ENCODE data around the gene FAM107B. TPM values are rescaled to one million over a fixed set of nuclear protein-coding genes. Genes with fewer than 3 reads are reported as not detected.

Gene FAM107B
- total RNA-seq, 1 experiment from 2014 or later, result 41.6 TPM

DNA sequence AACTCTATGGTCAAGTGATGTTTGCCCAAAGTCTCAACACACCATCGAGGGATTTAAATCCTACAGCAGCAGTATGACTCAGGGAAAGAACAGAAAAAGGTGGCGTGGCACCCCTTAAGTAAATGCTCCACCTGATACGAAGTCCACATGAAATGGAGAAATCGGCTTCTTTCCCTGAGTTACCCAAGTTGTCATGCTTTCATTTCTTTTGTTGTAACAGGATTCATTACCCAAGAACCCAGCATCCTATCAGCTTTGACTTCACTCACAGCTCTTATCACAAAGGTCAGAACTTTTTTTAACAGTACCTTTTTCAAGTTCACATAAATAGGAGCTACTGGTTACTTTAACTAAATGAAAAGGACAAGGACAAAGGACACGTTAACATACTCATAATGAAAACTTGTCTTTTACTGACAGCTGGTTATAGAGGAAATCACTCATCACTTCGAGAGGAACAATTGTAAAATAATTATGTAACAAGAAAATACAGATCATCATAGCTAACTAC lies 224.2 kb downstream of the FAM107B start:
- H4K20me1 ChIP-seq (ENCODE audit: insufficient read depth), result no peaks in the 10 kb centered on the region
- peaks cover 13 to 31% of the 10 kb centered on the region in 2 experiments for H3K4me1 ChIP-seq (ENCODE audit: control insufficient read depth in 1 of 2, insufficient read depth in 2 of 2, low read length in 2 of 2)
- TF ChIP-seq YY1 (IDR thresholded peaks at IDR 0.05; ENCODE audit: extremely low read depth, insufficient replicate concordance, low read depth, low read length) (no peak), CEBPB (IDR thresholded peaks at IDR 0.05; ENCODE audit: low read depth) (no peak), EGR1 (IDR thresholded peaks at IDR 0.05; ENCODE audit: low read depth) (no peak)
- no peak overlapping the region for H3K27ac ChIP-seq (ENCODE audit: low read depth, low read length)
- H3K36me3 ChIP-seq (ENCODE audit: control insufficient read depth in 1 of 2, insufficient read depth in 2 of 2, low read length in 2 of 2), result no peaks in the 10 kb centered on the region
- no peak for ATAC-seq
- no peaks in the 10 kb centered on the region for H3K9me2 ChIP-seq (ENCODE audit: insufficient read depth)
- H3K4me2 ChIP-seq (ENCODE audit: low read length), result no peak overlapping the region
- no peaks in the 10 kb centered on the region for H3K27me3 ChIP-seq (ENCODE audit: insufficient read depth, low read length)
- DNase-seq (ENCODE audit: low read depth, low spot score), result no peak
- H2AFZ ChIP-seq (ENCODE audit: low read depth, low read length, poor library complexity, severe bottlenecking), result no peak overlapping the region
- CTCF ChIA-PET, result no interaction called here
- no TSS peak for BruUV-seq (replicated peaks)
- no peaks in the 10 kb centered on the region for H3K9me3 ChIP-seq (ENCODE audit: control insufficient read depth in 1 of 2, insufficient read depth in 1 of 2, low read depth in 1 of 2, low read length in 2 of 2)
- no peak overlapping the region for H3K4me3 ChIP-seq (replicated peaks in 1 of 2; ENCODE audit: low read depth in 1 of 2, low read length in 2 of 2)
- no peak overlapping the region for H3K9ac ChIP-seq (ENCODE audit: low read length)
- POLR2A ChIA-PET, result no interaction called here
- RAD21 ChIA-PET (ENCODE audit: low non-redundant PET in 1 of 2, low total read pairs in 2 of 2, uncharacterized antibody in 2 of 2, unreplicated experiment in 2 of 2), result no interaction called here
- intact Hi-C loops (cut with micrococcal nuclease), result no loop called here
- H3K79me2 ChIP-seq (ENCODE audit: insufficient read depth, low read length), result no peaks in the 10 kb centered on the region

DNA sequence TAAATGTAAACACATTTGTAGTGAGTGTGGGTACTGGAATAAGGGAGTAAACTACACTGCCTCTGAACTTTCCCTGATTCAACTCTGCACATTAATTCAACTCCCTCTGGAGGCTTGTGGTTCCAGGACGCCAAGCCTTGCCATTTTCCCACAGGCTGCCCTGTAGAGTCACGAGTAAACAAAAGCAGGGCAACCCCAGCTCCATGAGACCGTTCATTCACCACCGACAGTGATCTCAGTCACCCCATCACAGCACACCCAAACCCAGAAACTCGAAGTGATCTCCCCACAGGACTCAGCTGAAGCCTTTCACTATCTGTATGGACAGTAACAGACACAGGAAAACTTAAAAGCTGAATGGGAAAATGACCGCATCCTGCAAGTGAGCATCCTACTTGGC lies 225.2 kb downstream of the FAM107B start:
- Histone ChIP-seq H3K36me3 (ENCODE audit: control insufficient read depth in 1 of 2, insufficient read depth in 2 of 2, low read length in 2 of 2) (no peaks in the 10 kb centered on the region), H4K20me1 (ENCODE audit: insufficient read depth) (no peaks in the 10 kb centered on the region), H3K4me3 (replicated peaks in 1 of 2; ENCODE audit: low read depth in 1 of 2, low read length in 2 of 2) (no peak overlapping the region), H3K9ac (ENCODE audit: low read length) (no peak overlapping the region), H3K79me2 (ENCODE audit: insufficient read depth, low read length) (no peaks in the 10 kb centered on the region), H3K27ac (ENCODE audit: low read depth, low read length) (no peak overlapping the region), H2AFZ (ENCODE audit: low read depth, low read length, poor library complexity, severe bottlenecking) (no peak overlapping the region), H3K9me2 (ENCODE audit: insufficient read depth) (no peaks in the 10 kb centered on the region), H3K27me3 (ENCODE audit: insufficient read depth, low read length) (no peaks in the 10 kb centered on the region), H3K4me2 (ENCODE audit: low read length) (no peak overlapping the region), H3K4me1 (ENCODE audit: control insufficient read depth in 1 of 2, insufficient read depth in 2 of 2, low read length in 2 of 2) (peaks cover 11 to 27% of the 10 kb centered on the region in 2 experiments), H3K9me3 (ENCODE audit: control insufficient read depth in 1 of 2, insufficient read depth in 1 of 2, low read depth in 1 of 2, low read length in 2 of 2) (no peaks in the 10 kb centered on the region)
- BruUV-seq (replicated peaks), result no TSS peak
- ATAC-seq, result no peak
- no peak for DNase-seq (ENCODE audit: low read depth, low spot score)
- TF ChIP-seq SIN3A (IDR thresholded peaks at IDR 0.05; ENCODE audit: low read depth) (no peak), POLR2AphosphoS5 (IDR thresholded peaks at IDR 0.05; ENCODE audit: low read depth, low read length) (no peak)
- TF ChIP-seq, protein P1, sequence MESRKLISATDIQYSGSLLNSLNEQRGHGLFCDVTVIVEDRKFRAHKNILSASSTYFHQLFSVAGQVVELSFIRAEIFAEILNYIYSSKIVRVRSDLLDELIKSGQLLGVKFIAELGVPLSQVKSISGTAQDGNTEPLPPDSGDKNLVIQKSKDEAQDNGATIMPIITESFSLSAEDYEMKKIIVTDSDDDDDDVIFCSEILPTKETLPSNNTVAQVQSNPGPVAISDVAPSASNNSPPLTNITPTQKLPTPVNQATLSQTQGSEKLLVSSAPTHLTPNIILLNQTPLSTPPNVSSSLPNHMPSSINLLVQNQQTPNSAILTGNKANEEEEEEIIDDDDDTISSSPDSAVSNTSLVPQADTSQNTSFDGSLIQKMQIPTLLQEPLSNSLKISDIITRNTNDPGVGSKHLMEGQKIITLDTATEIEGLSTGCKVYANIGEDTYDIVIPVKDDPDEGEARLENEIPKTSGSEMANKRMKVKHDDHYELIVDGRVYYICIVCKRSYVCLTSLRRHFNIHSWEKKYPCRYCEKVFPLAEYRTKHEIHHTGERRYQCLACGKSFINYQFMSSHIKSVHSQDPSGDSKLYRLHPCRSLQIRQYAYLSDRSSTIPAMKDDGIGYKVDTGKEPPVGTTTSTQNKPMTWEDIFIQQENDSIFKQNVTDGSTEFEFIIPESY (IDR thresholded peaks at IDR 0.05; ENCODE audit: extremely low read depth, insufficient replicate concordance, low read length), result no peak
- intact Hi-C loops (cut with micrococcal nuclease), result no loop called here
- POLR2A ChIA-PET, result no interaction called here
- CTCF ChIA-PET, result interaction anchor here (1.5 kb wide), 1 partner anchor 12 kb away, joined by 4 read pairs; no protein-coding TSS in a partner anchor
- RAD21 ChIA-PET (ENCODE audit: low non-redundant PET in 1 of 2, low total read pairs in 2 of 2, uncharacterized antibody in 2 of 2, unreplicated experiment in 2 of 2), result no interaction called here
